ENCODE measurements around the gene ZNF497. TPM values are rescaled to one million over a fixed set of nuclear protein-coding genes. Genes with fewer than 3 reads are reported as not detected.

Gene ZNF497
- polyA plus RNA-seq, 1 of the 3 experiments (the other 2 are of a cell fraction): 1.1 TPM

GRCh38 chr19:58317476-58318072 is 45.0 kb downstream of the ZNF497 start:
- H3K9me3 ChIP-seq: no peaks in the 10 kb centered on the region
- WGBS (ENCODE audit: low lambda C conversion rate): 83% methylated on average over 7 of the region's 7 CpGs
- no peak overlapping the region for H2AFZ ChIP-seq (ENCODE audit: low read depth)
- no peak for DNase-seq
- H4K20me1 ChIP-seq (ENCODE audit: insufficient read depth): peaks cover 5% of the 10 kb centered on the region; the same call in 1 of the 2 replicates
- CTCF ChIA-PET: no interaction called here
- H3K4me3 ChIP-seq (ENCODE audit: low read depth in 2 of 2, low read length in 1 of 2): no peak overlapping the region
- peaks cover 28 to 32% of the 10 kb centered on the region in 2 experiments for H3K36me3 ChIP-seq (replicated peaks in 1 of 2; ENCODE audit: control insufficient read depth in 1 of 2, insufficient read depth in 2 of 2, low read length in 1 of 2)
- peaks cover 5% of the 10 kb centered on the region; the same call in 1 of the 2 replicates for H3K79me2 ChIP-seq (ENCODE audit: insufficient read depth)
- TF ChIP-seq RFX5 (IDR thresholded peaks at IDR 0.05; ENCODE audit: low read length): no peak
- TF ChIP-seq ZBTB33 (IDR thresholded peaks at IDR 0.05; ENCODE audit: borderline replicate concordance, low read depth): no peak
- peak; percentile 99 for TF ChIP-seq REST (IDR thresholded peaks at IDR 0.05; ENCODE audit: low read depth, low read length)
- H3K27ac ChIP-seq (ENCODE audit: low read depth in 2 of 2, low read length in 1 of 2): no peak overlapping the region
- H3K4me2 ChIP-seq: no peak overlapping the region
- POLR2A ChIA-PET: interaction anchor here (0.6 to 1.1 kb wide), 3 partner anchors 13 to 45 kb away, joined by 3 to 6 read pairs (median 3); partner anchors contain the start of gene ZNF497
- no peaks in the 10 kb centered on the region for H3K27me3 ChIP-seq (ENCODE audit: insufficient read depth)
- no peak overlapping the region for H3K9ac ChIP-seq
- H3F3A ChIP-seq (replicated peaks; ENCODE audit: insufficient read depth): peaks cover 3% of the 10 kb centered on the region
- no peaks in the 10 kb centered on the region for H3K4me1 ChIP-seq (ENCODE audit: control insufficient read depth in 1 of 2, insufficient read depth in 2 of 2, low read depth in 1 of 2, low read length in 1 of 2)
- no peaks in the 10 kb centered on the region for H3K9me2 ChIP-seq

- H4K20me1 ChIP-seq (ENCODE audit: insufficient read depth): peaks cover 5% of the 10 kb centered on the region; the same call in 1 of the 2 replicates
- H3K27ac ChIP-seq (ENCODE audit: low read depth in 2 of 2, low read length in 1 of 2): no peak overlapping the region
- H3K9me3 ChIP-seq: no peaks in the 10 kb centered on the region
- peaks cover 40 to 43% of the 10 kb centered on the region in 2 experiments for H3K36me3 ChIP-seq (replicated peaks in 1 of 2; ENCODE audit: control insufficient read depth in 1 of 2, insufficient read depth in 2 of 2, low read length in 1 of 2)
- no peak overlapping the region for H2AFZ ChIP-seq (ENCODE audit: low read depth)
- no peak overlapping the region for H3K4me3 ChIP-seq (ENCODE audit: low read depth in 2 of 2, low read length in 1 of 2)
- H3K79me2 ChIP-seq (ENCODE audit: insufficient read depth): no peaks in the 10 kb centered on the region
- no peaks in the 10 kb centered on the region for H3K4me1 ChIP-seq (ENCODE audit: control insufficient read depth in 1 of 2, insufficient read depth in 2 of 2, low read depth in 1 of 2, low read length in 1 of 2)
- POLR2A ChIA-PET: no interaction called here
- CTCF ChIA-PET: no interaction called here
- 94% methylated on average over 2 of the region's 2 CpGs for WGBS (ENCODE audit: low lambda C conversion rate)
- H3K4me2 ChIP-seq: no peak overlapping the region
- no peak for DNase-seq
- H3K9me2 ChIP-seq: no peaks in the 10 kb centered on the region
- TF ChIP-seq CTCF (IDR thresholded peaks at IDR 0.05): no peak
- no peak for TF ChIP-seq FOXM1 (IDR thresholded peaks at IDR 0.05; ENCODE audit: low read depth)
- TF ChIP-seq ELF1 (IDR thresholded peaks at IDR 0.05): no peak
- TF ChIP-seq MEF2A (IDR thresholded peaks at IDR 0.05; ENCODE audit: borderline replicate concordance, low read depth): no peak
- no peak for TF ChIP-seq RXRA (IDR thresholded peaks at IDR 0.05; ENCODE audit: borderline replicate concordance, low read depth)
- TF ChIP-seq MXI1 (IDR thresholded peaks at IDR 0.05; ENCODE audit: low read depth, low read length): no peak
- TF ChIP-seq GABPA (IDR thresholded peaks at IDR 0.05; ENCODE audit: low read depth): no peak
- no peaks in the 10 kb centered on the region for H3K27me3 ChIP-seq (ENCODE audit: insufficient read depth)
- H3K9ac ChIP-seq: no peak overlapping the region
- H3F3A ChIP-seq (replicated peaks; ENCODE audit: insufficient read depth): peaks cover 3% of the 10 kb centered on the region
Measured at GRCh38 chr19:58315580-58315979, 47.0 kb downstream of the ZNF497 start.

Data from SK-N-SH (cell line).